Caki2 (cell line): Measurements from ENCODE around the gene CBLB. TPM values are rescaled to one million over a fixed set of nuclear protein-coding genes. Genes with fewer than 3 reads are reported as not detected.

Experiments
- DNase-seq: peaks from one replicate; pipeline ENCODE4 v3.0.0-alpha.2; 2015; ENCODE audit warnings: low read depth
- in situ Hi-C: cut with HindIII; loops from 2 replicates; pipeline ENCODE4 v1.10.0; 2016; ENCODE audit warnings: low sequenced_read_pairs, low pct_unique_long_range_greater_than_20kb, mixed read lengths
- total RNA-seq: library from RNA; depleted of rRNA; stranded (reverse); fragments of >200 nt; shearing (Covaris generic); gene quantifications from 2 replicates; pipeline ENCODE4 v1.2.3, GENCODE V29; 2014; ENCODE audit warnings: low replicate concordance

Gene CBLB
- total RNA-seq, 1 experiment from 2014 or later = 3.7 TPM

DNA sequence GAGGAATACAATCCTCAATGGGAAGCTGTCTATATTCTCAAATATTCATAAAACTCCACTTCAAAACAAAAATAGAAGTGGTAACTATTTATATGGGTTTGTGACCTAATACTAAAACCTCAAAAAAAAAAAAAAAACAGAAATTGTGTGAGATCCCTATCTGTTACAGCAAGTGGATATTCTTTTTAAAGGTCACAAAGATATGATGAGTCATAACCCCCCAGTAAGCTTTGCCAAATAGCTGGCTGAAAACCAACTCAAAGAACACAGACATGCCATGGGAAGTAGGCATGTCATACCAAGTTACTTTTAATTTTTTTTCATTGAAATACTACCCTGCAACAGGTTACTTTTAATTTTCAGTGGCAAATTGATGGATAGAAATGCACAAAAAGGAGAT is 62.5 kb downstream of the CBLB start:
- no peak for DNase-seq

DNA sequence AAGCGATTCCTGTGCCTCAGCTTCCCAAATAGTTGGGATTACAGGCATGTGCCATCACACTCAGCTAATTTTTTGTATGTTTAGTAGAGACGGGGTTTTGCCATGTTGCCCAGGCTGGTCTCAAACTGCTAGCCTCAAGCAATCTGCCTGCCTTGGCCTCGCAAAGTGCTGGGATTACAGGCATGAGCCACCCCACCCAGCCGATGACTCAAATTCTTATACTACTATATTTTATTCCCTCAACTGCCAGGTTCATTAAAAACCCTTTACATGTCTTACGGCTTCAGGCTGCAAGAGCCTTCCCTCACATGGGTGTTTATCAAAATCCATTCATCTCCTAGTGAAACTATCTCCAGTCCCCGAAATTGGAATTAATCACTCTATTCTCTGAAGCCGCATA is 63.4 kb downstream of the CBLB start:
- DNase-seq = no peak
- in situ Hi-C loops = no loop called here

More for the DNA sequence above, 62.5 kb downstream of the CBLB start:
- in situ Hi-C loops = no loop called here

DNA sequence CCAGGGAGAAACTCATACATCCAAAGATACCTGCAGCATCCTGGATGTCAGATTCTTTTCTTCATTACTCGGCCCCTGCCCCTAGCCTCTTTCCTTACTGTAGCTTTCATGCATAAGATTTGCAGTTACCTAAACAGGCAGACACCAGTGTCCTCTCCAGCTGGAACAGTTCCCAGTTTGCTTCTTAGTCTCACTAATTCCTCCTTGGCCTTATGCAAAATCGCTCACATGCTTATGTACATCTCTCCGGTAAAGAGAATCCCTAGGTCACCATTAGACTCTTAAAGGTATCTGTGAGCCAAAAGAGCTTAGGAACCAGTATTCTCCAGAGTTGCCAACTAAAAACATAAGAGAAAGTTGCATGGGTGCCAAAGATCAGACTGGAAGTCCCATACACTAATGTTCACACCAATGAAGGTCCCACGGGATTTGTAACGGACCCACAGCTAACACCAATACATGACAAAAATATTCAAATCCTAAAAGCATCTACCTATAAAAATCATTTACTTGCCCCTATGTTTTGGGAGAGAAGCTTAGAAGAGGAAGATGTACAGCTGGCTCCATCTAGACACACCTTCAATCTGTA is 66.6 kb downstream of the CBLB start:
- DNase-seq = no peak
- in situ Hi-C loops = no loop called here

DNA sequence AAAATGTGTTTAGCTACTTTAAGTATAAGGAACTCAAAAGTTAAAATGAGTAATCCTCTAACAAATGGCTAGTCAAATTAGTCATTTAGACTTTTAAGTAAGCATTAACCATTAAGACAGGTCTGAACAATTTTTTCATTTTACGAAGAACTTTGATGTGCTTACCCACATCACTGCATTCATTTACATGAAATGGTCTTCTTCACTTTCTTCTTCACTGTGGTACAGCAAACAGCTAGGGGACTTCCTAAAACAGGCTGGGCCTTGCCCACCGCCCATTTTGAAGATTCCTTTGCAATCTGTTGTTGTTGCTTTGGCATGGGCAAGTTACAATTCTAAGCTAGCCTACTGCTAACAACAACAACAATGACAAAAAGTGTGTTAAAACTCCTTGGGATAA is 67.4 kb downstream of the CBLB start:
- DNase-seq = no peak
- in situ Hi-C loops = no loop called here

GRCh38 chr3:105800320-105800719 is 68.5 kb downstream of the CBLB start:
- no peak for DNase-seq
- in situ Hi-C loops = no loop called here

GRCh38 chr3:105799286-105799685 is 69.5 kb downstream of the CBLB start:
- no peak for DNase-seq
- in situ Hi-C loops = no loop called here

GRCh38 chr3:105798381-105798934 is 70.4 kb downstream of the CBLB start:
- in situ Hi-C loops = no loop called here
- DNase-seq = no peak

DNA sequence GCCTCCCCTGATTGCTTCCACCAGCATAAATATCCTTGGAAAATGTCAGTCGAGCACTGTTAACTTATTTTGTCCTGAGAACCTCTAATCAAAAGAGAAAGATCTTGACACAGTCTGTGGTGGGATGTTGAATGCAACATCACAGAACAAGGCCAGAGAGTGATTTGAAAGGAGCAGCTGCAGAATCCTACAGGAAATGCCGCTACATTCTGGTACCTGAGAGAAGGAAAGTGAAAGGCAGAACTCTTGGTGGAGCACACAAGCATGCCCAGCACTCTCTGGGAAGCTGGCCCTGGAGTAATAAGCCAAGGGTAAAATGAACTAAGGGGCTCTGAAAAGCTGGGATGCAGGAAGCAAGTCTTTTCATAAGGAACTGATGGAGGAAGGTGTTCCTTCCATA is 75.8 kb downstream of the CBLB start:
- in situ Hi-C loops = no loop called here
- no peak for DNase-seq

DNA sequence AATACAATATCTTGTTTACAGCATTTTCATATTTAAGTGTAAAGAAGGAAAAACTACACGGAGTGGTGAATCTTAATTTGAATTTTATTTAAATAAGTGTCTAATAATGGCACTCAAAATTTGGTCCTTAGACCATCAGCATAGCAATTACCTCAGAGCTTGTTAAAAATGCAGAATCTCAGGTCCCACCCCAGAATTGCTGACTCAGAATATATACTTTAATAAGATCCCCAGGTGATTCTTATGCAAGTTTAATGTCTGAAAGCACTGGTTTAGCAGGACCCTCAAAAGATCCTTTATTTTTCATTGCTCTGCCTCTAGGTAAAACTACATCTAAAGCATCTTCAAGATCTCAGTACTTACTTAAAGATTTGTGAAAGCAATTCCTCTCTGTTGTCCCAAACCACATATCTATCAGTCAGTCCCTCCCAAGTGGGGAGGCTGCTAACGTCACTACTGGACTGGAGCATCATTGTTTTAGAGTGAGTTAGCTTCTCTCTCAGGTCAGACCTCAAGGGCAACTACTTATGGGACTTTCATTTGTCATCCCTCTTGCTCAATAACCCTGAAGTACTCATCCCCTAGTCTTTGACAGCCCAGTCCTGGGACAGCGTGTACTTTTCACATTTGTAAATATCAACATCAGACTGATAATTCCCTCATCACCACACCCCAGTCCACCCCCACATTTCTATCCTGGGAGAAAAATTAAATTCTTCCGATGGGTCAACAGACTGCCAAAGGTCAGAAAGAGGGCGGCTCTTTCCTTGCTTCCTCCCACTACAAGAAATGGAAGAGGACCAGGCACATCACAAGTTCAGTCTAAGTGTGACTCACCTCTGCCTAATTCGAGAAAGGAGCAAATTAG is 76.7 kb downstream of the CBLB start:
- in situ Hi-C loops = no loop called here
- DNase-seq = peak; percentile 51

- in situ Hi-C loops = no loop called here
- DNase-seq = no peak
Measured at GRCh38 chr3:105791131-105791530, 77.7 kb downstream of the CBLB start.

- no peak for DNase-seq
- in situ Hi-C loops = no loop called here
Measured at GRCh38 chr3:105790534-105790933, 78.3 kb downstream of the CBLB start.

DNA sequence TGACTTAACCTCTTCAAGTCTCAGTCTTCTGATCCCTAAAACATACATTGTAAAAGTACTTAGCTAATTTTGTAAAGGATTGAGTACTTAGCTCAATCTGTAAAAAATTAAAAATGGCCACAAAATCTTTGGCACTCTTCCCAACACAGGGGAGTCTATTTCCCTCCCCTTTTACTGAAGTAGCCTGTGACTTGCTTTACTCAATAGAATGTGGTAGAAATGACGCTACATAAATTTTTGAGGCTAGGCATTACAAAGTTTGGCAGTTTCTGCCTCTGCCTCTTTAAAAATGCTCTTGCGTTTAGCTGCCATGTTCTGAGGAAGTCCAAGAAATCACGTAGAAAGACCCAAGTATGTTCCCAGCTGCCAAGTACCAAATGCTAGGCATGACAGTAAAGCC is 80.2 kb downstream of the CBLB start:
- in situ Hi-C loops = no loop called here
- no peak for DNase-seq

DNA sequence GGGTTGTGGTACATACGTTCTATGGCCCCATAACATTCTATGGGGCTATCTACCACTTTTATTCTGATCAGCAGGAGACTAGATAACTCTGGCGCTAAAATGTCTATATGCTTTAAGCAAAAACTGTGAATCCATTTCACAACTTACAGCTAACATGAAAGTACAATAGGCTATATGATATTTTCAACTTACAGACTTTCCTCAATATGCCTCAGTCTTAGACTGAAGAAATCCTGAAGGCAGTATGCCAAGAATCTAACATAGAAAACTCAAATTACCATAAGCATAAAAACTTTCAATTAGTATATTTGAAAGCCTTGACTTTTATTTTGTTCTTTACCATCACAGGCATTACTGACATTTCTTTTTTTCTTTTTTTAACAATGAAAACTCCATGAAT is 81.4 kb downstream of the CBLB start:
- in situ Hi-C loops = no loop called here
- DNase-seq = no peak

DNA sequence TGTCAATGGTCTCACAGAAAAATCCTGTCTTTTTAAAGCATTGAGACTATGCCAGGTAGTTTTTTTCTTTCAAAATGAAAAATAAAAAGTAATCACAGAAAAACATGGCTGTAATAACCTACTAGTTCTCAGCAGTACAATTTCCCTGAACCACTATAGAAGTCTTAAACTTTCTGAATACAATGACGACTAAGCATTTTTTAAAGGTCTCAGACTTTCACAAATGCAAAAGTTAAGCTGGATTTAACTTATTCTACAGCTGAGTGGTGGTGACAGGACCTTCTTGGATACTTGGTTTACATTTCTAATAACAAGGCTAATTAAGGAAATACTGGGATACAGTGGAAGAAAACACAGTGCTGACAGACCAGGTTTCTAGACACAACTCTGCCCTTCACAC is 81.8 kb downstream of the CBLB start:
- DNase-seq = no peak
- in situ Hi-C loops = no loop called here

- in situ Hi-C loops = no loop called here
- DNase-seq = no peak
Measured at GRCh38 chr3:105786241-105786640, 82.6 kb downstream of the CBLB start.

GRCh38 chr3:105785803-105786202 is 83.0 kb downstream of the CBLB start:
- in situ Hi-C loops = no loop called here
- DNase-seq = no peak

DNA sequence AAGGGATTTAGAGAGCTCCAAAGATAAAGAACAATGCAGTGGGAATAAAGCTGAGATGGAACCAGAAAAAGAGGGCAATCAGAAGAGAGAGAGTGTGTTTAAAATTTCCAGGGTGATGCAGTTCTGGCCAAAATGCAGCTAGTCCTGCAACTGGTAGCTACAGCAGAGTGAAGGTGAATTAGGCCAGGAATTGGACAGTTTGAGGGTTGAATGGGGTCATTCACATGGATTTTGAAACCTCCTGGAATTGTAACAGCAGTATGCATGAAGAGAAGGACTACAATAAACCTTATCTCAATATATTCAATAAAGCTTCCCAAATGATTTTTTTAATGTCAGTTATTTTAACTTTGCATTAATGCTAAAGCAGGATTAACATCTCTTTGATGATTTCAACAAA is 85.2 kb downstream of the CBLB start:
- in situ Hi-C loops = no loop called here
- no peak for DNase-seq

DNA sequence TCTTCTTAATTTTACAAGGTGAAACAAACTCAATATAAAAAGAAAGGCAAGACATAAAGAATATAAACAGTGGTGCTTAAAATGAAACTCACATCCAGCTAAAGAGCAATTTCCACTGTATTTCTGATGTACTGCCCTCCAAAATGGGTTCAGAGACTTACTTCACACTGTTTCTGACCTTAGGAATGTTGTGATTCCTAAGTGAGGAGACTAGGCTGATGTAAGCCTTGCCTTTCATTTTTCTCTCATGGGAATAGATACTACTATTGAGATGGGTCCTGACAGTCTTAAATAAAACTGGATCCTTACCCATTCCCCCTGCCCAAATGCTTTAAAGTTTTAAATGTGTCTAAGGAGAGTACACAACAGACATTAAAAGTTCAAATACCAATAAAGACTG is 86.9 kb downstream of the CBLB start:
- no peak for DNase-seq
- in situ Hi-C loops = no loop called here

GRCh38 chr3:105780107-105780506 is 88.7 kb downstream of the CBLB start:
- in situ Hi-C loops = no loop called here
- no peak for DNase-seq

- DNase-seq = no peak
- in situ Hi-C loops = no loop called here
Measured at GRCh38 chr3:105775368-105775767, 93.4 kb downstream of the CBLB start.
